Vagina (tissue), 2 donors: Measurements from ENCODE around the gene FFAR3.

Experiments used
- POLR2A ChIP-seq, 2 donors: fragments of 450-650 bp; IDR thresholded peaks; one replicate each; pipeline ENCODE4 v1.6.1; 2017; ENCODE audit warnings: antibody characterized with exemption in 2 of 2, mild to moderate bottlenecking in 2 of 2, moderate library complexity in 2 of 2
- POLR2AphosphoS5 ChIP-seq, 2 donors: sonication (generic); formaldehyde crosslinking; IDR thresholded peaks; one replicate each; pipeline ENCODE4 v1.9.0; 2017; ENCODE audit warnings: antibody characterized with exemption in 2 of 2, mild to moderate bottlenecking in 2 of 2, low read depth in 1 of 2; ENCODE audit not compliant: insufficient read depth in 1 of 2
- TF ChIP-seq, protein P1 (sequence below), 3 experiments: fragments of 450-650 bp in 2 of 3; fragments of 200-600 bp in 1 of 3; sonication (generic) in 1 of 3; IDR thresholded peaks; one replicate each; pipeline ENCODE4 v1.5.1; 2017 to 2019; ENCODE audit warnings: antibody characterized with exemption in 3 of 3, mild to moderate bottlenecking in 2 of 3, moderate library complexity in 2 of 3

GRCh38 chr19:35347930-35348298, 10.3 kb upstream of the FFAR3 start:
- TF ChIP-seq, protein P1, sequence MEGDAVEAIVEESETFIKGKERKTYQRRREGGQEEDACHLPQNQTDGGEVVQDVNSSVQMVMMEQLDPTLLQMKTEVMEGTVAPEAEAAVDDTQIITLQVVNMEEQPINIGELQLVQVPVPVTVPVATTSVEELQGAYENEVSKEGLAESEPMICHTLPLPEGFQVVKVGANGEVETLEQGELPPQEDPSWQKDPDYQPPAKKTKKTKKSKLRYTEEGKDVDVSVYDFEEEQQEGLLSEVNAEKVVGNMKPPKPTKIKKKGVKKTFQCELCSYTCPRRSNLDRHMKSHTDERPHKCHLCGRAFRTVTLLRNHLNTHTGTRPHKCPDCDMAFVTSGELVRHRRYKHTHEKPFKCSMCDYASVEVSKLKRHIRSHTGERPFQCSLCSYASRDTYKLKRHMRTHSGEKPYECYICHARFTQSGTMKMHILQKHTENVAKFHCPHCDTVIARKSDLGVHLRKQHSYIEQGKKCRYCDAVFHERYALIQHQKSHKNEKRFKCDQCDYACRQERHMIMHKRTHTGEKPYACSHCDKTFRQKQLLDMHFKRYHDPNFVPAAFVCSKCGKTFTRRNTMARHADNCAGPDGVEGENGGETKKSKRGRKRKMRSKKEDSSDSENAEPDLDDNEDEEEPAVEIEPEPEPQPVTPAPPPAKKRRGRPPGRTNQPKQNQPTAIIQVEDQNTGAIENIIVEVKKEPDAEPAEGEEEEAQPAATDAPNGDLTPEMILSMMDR (IDR thresholded peaks at IDR 0.05): no peak
- TF ChIP-seq POLR2A (IDR thresholded peaks at IDR 0.05) (no peak), POLR2AphosphoS5 (IDR thresholded peaks at IDR 0.05; ENCODE audit: insufficient read depth in 1 of 2, low read depth in 1 of 2) (no peak)
